Ascending aorta (tissue), 2 donors: ENCODE measurements around the gene SERPINE3. TPM values are rescaled to one million over a fixed set of nuclear protein-coding genes. Genes with fewer than 3 reads are reported as not detected.

ENCODE experiments used
- DNase-seq, 2 donors: peaks; one replicate each; pipeline ENCODE4 v3.0.0-alpha.2; 2019; ENCODE audit warnings: low spot score in 2 of 2
- H3K27ac ChIP-seq, 2 donors: fragments of 200-600 bp; sonication (generic); one replicate each; pipeline ENCODE4 v1.5.1; 2016 to 2017; ENCODE audit warnings: mild to moderate bottlenecking in 1 of 2
- H3K27me3 ChIP-seq: fragments of 200-600 bp; sonication (generic); one replicate; pipeline ENCODE4 v1.5.1; 2017
- H3K36me3 ChIP-seq, 2 donors: fragments of 200-600 bp; sonication (generic); one replicate each; pipeline ENCODE4 v1.5.1; 2016
- H3K4me1 ChIP-seq, 2 donors: fragments of 200-600 bp; sonication (generic); one replicate each; pipeline ENCODE4 v1.5.1; 2016 to 2017; ENCODE audit warnings: mild to moderate bottlenecking in 1 of 2
- H3K4me3 ChIP-seq, 2 donors: fragments of 200-600 bp; sonication (generic); one replicate each; pipeline ENCODE4 v1.5.1; 2016 to 2017; ENCODE audit warnings: mild to moderate bottlenecking in 1 of 2
- H3K9me3 ChIP-seq, 2 donors: fragments of 200-600 bp; sonication (generic); one replicate each; pipeline ENCODE4 v1.5.1; 2016
- intact Hi-C: fragments of 100-400 bp; cut with DNase I; formaldehyde crosslinking; loops from one replicate; pipeline ENCODE4 v1.15.1; 2023
- total RNA-seq: library from RNA; depleted of rRNA; stranded (reverse); fragments of >200 nt; gene quantifications from one replicate; pipeline ENCODE4 v1.1.0, GENCODE V29; 2016
- TF ChIP-seq, protein P1 (sequence below), 3 experiments: fragments of 200-600 bp in 2 of 3; fragments of 450-650 bp in 1 of 3; sonication (generic) in 2 of 3; IDR thresholded peaks; one replicate each; pipeline ENCODE4 v1.5.1; 2016 to 2019; ENCODE audit warnings: antibody characterized with exemption in 3 of 3, mild to moderate bottlenecking in 1 of 3, moderate library complexity in 1 of 3

The SERPINE3 gene
- total RNA-seq, 1 donor from 2014 or later, result not detected

DNA sequence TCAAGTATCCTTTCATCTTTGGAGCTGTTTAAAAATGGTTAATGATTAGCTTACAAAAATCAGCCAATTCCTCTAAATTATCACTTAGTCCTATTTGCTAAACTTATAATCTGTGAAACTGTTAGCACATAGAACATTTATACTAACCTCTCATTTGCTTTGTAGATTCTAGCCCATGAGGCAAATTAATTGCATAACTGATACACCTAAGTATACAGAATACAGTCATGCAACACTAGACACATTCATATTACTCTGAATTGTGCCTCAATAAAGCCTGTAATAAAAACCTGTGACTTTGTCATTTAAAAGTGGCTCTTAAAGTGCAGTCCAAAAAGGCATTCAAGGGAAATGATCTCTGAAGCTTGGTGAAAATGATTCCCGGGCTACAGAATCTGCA, 21.0 kb downstream of the SERPINE3 start:
- Histone ChIP-seq H3K4me3 (no peak overlapping the region), H3K9me3 (no peaks in the 10 kb centered on the region), H3K36me3 (peaks cover 7 to 26% of the 10 kb centered on the region in 2 donors), H3K4me1 (no peaks in the 10 kb centered on the region), H3K27ac (no peak overlapping the region), H3K27me3 (no peaks in the 10 kb centered on the region)
- no peak for DNase-seq
- intact Hi-C loops, result no loop called here
- TF ChIP-seq, protein P1, sequence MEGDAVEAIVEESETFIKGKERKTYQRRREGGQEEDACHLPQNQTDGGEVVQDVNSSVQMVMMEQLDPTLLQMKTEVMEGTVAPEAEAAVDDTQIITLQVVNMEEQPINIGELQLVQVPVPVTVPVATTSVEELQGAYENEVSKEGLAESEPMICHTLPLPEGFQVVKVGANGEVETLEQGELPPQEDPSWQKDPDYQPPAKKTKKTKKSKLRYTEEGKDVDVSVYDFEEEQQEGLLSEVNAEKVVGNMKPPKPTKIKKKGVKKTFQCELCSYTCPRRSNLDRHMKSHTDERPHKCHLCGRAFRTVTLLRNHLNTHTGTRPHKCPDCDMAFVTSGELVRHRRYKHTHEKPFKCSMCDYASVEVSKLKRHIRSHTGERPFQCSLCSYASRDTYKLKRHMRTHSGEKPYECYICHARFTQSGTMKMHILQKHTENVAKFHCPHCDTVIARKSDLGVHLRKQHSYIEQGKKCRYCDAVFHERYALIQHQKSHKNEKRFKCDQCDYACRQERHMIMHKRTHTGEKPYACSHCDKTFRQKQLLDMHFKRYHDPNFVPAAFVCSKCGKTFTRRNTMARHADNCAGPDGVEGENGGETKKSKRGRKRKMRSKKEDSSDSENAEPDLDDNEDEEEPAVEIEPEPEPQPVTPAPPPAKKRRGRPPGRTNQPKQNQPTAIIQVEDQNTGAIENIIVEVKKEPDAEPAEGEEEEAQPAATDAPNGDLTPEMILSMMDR (IDR thresholded peaks at IDR 0.05), result no peak

DNA sequence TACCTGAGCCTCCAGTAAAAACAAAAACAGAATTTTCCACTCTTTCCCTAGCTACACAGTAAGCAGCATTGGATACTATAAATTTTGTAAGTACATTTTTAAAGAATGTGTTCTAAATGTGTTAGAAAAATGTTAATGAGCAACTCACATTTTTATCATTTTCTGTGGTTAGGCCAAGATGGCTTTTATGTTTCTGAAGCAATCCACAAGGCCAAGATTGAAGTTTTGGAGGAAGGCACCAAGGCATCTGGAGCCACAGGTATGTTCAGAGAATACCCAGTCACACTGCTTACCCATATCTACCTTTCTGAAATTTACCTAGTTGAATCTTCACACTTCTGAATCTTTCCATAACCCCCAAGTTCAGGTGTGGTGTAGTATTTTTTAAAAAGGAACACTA, 21.6 kb downstream of the SERPINE3 start:
- TF ChIP-seq, protein P1 (IDR thresholded peaks at IDR 0.05), result no peak
- no peaks in the 10 kb centered on the region for H3K4me1 ChIP-seq
- no peaks in the 10 kb centered on the region for H3K27me3 ChIP-seq
- no peak overlapping the region for H3K4me3 ChIP-seq
- DNase-seq, result no peak
- H3K9me3 ChIP-seq, result no peaks in the 10 kb centered on the region
- H3K27ac ChIP-seq, result no peak overlapping the region
- intact Hi-C loops, result no loop called here
- peaks cover 7 to 32% of the 10 kb centered on the region in 2 donors for H3K36me3 ChIP-seq

DNA sequence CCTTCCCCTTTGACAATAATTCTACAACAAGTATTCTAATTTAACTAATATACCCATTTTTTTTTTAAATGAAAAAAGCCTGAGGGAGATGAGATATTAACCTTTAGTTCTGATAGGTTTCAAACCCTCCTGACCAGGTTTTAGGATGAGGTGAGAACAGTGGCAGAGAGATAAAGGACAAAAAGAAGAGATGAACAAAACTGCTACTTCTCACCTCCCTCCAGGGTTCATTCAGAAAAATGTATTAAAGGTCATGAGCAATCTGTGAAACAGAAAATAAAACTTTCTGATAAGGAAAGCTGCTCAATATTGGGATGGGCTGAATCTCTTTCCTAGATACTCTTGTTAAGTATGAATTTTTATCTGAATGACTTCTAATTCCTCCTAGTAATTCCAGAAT, 24.1 kb downstream of the SERPINE3 start:
- Histone ChIP-seq H3K27ac (no peak overlapping the region), H3K4me1 (no peaks in the 10 kb centered on the region), H3K27me3 (no peaks in the 10 kb centered on the region), H3K4me3 (no peak overlapping the region), H3K36me3 (peaks cover 12 to 51% of the 10 kb centered on the region in 2 donors), H3K9me3 (no peaks in the 10 kb centered on the region)
- intact Hi-C loops, result no loop called here
- TF ChIP-seq, protein P1 (IDR thresholded peaks at IDR 0.05), result no peak
- DNase-seq, result no peak

DNA sequence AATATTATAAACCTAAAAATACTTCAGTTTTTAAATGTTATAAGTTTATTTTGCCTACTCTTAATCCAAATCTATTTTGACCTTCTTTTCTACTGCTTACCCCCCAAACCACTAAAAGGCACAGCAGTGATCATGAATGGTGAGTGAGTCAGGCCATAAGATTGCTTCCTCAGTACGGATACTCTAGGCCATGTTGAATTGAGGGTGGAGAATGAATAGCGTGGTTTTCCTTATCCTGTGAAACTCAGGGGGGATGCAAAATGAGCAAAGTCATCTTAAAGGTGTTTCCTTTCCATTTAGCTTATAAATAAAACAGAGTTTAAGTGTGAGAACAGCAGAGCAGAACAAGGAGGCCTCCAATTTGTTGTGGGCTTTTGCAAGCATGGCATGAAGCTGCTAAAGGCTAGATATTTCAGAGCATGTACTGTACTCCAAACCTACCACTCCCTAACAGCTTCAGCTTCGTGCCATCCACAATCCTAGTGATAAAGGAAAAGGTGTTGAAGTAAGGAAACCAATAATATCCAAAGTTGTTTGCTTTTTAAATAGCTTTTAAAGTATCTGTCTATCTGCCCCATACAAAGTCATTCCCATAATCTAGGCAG, 25.0 kb downstream of the SERPINE3 start:
- H3K27me3 ChIP-seq, result no peaks in the 10 kb centered on the region
- H3K4me3 ChIP-seq, result no peak overlapping the region
- TF ChIP-seq, protein P1 (IDR thresholded peaks at IDR 0.05), result no peak
- H3K9me3 ChIP-seq, result no peaks in the 10 kb centered on the region
- no peak for DNase-seq
- peaks cover 13 to 59% of the 10 kb centered on the region in 2 donors for H3K36me3 ChIP-seq
- H3K4me1 ChIP-seq, result no peaks in the 10 kb centered on the region
- H3K27ac ChIP-seq, result no peak overlapping the region
- intact Hi-C loops, result no loop called here

DNA sequence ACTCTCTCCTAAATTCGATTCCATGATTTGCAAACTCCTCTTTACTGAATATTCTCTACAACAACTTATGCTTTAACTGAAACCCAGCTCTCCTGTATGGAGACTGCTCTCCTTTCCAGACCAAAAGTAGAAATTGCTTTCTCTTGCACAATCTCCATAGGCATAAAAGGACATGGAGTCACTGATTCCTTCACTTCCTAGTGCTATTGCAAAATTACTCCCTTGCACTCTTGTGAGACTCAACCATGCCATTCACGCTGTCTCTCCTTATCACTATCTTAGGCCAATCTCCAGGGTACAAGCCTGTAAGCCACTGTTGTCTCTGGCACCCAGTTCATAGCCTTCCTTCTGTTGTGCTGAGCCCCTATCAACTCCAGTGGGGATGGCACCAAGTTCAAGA, 30.6 kb downstream of the SERPINE3 start:
- no peaks in the 10 kb centered on the region for H3K27me3 ChIP-seq
- H3K4me3 ChIP-seq, result no peak overlapping the region
- H3K9me3 ChIP-seq, result no peaks in the 10 kb centered on the region
- intact Hi-C loops, result no loop called here
- no peak overlapping the region for H3K27ac ChIP-seq
- H3K36me3 ChIP-seq, result peaks cover 24 to 69% of the 10 kb centered on the region in 2 donors
- no peaks in the 10 kb centered on the region for H3K4me1 ChIP-seq
- no peak for DNase-seq
- TF ChIP-seq, protein P1 (IDR thresholded peaks at IDR 0.05), result no peak

DNA sequence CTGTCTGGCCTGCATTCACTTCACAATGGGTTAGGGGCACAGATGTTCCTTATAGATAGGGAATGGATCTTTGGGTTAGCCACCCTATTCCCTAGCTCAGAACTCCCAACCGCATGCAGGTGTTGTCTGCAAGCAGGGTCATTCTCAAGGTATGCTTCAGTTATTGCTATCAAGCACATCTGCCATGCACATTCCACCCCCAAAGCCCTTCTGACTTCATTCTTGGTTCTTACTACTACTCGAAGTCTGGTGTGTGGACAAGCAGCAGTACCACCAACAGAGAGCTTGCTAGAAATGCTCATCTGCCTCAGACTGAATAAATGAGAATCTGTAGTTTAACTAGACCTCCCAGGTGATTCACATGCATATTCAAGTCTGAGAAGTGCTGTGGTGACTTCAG, 31.3 kb downstream of the SERPINE3 start:
- no peak for DNase-seq
- H3K4me3 ChIP-seq, result no peak overlapping the region
- no peak overlapping the region for H3K27ac ChIP-seq
- H3K27me3 ChIP-seq, result no peaks in the 10 kb centered on the region
- H3K36me3 ChIP-seq, result peaks cover 26 to 69% of the 10 kb centered on the region in 2 donors
- no peaks in the 10 kb centered on the region for H3K9me3 ChIP-seq
- no peaks in the 10 kb centered on the region for H3K4me1 ChIP-seq
- intact Hi-C loops, result no loop called here
- TF ChIP-seq, protein P1 (IDR thresholded peaks at IDR 0.05), result no peak
